CD14-positive monocyte (primary cell): ENCODE measurements around the gene TANGO6. TPM values are rescaled to one million over a fixed set of nuclear protein-coding genes. Genes with fewer than 3 reads are reported as not detected.

Experiments used
- DNase-seq, 3 donors: peaks; one replicate each; pipeline ENCODE4 v3.0.0-alpha.2; 2011 to 2022
- H2AFZ ChIP-seq: 2 replicates; pipeline ENCODE4 v1.6.0; 2012; ENCODE audit warnings: mild to moderate bottlenecking, low read depth, low read length, inconsistent platforms; ENCODE audit not compliant: insufficient read depth, poor library complexity, severe bottlenecking
- H3K27ac ChIP-seq, 2 donors: 1 replicate in 1 of 2; 2 replicates in 1 of 2; pipeline ENCODE4 v1.5.1; 2012 to 2013; ENCODE audit warnings: low read length in 2 of 2, control low read depth in 1 of 2, inconsistent platforms in 1 of 2, low read depth in 1 of 2, mild to moderate bottlenecking in 1 of 2
- H3K27me3 ChIP-seq, 2 donors: one replicate each; pipeline versions ENCODE4 v1.6.0 to v1.6.1; 2011 to 2013; ENCODE audit warnings: low read length in 2 of 2; ENCODE audit not compliant: control insufficient read depth in 2 of 2, insufficient read depth in 2 of 2
- H3K36me3 ChIP-seq, 2 donors: replicated peaks in 1 of 2; 1 replicate in 1 of 2; 2 replicates in 1 of 2; pipeline versions ENCODE4 v1.5.1 to v1.6.1; 2012 to 2013; ENCODE audit warnings: low read length in 2 of 2, control low read depth in 1 of 2, inconsistent platforms in 1 of 2, mild to moderate bottlenecking in 1 of 2; ENCODE audit not compliant: insufficient read depth in 2 of 2, control insufficient read depth in 1 of 2
- H3K4me1 ChIP-seq, 2 donors: 1 replicate in 1 of 2; 2 replicates in 1 of 2; pipeline versions ENCODE4 v1.5.1 to v1.6.1; 2012 to 2013; ENCODE audit warnings: low read length in 2 of 2, control low read depth in 1 of 2, inconsistent platforms in 1 of 2, mild to moderate bottlenecking in 1 of 2, moderate library complexity in 1 of 2; ENCODE audit not compliant: insufficient read depth in 2 of 2, control insufficient read depth in 1 of 2
- H3K4me2 ChIP-seq: replicated peaks from 2 replicates; pipeline ENCODE3; 2012; ENCODE audit warnings: low read length, moderate library complexity, mild to moderate bottlenecking; ENCODE audit not compliant: poor library complexity, severe bottlenecking; ENCODE audit errors: extremely low read depth
- H3K4me3 ChIP-seq, 3 experiments: fragments of 200-600 bp in 1 of 3; sonication (generic) in 1 of 3; replicated peaks in 1 of 3; 1 replicate in 2 of 3; 2 replicates in 1 of 3; pipeline ENCODE4 v1.5.1; 2011 to 2013; ENCODE audit warnings: low read length in 3 of 3, mild to moderate bottlenecking in 3 of 3, control low read depth in 2 of 3, low read depth in 2 of 3, inconsistent platforms in 1 of 3, moderate library complexity in 1 of 3
- H3K79me2 ChIP-seq: 2 replicates; pipeline ENCODE4 v1.6.0; 2012; ENCODE audit warnings: mild to moderate bottlenecking, control low read depth, inconsistent platforms, low read length, moderate library complexity; ENCODE audit not compliant: insufficient read depth
- H3K9ac ChIP-seq: 2 replicates; pipeline ENCODE4 v1.6.0; 2017; ENCODE audit warnings: low read length, mild to moderate bottlenecking; ENCODE audit not compliant: insufficient read depth, poor library complexity, severe bottlenecking
- H3K9me3 ChIP-seq, 2 donors: replicated peaks in 1 of 2; 1 replicate in 1 of 2; 2 replicates in 1 of 2; pipeline versions ENCODE4 v1.5.1 to v1.6.1; 2012 to 2013; ENCODE audit warnings: low read length in 2 of 2, control low read depth in 1 of 2; ENCODE audit not compliant: control insufficient read depth in 1 of 2, insufficient read depth in 1 of 2
- H4K20me1 ChIP-seq: 2 replicates; pipeline ENCODE4 v1.6.0; 2012; ENCODE audit warnings: mild to moderate bottlenecking, low read length, control low read depth, moderate library complexity; ENCODE audit not compliant: insufficient read depth
- H3K27ac Mint-ChIP-seq, 7 donors: one replicate each; pipeline ENCODE4 v1.8.0; 2020; ENCODE audit warnings: mild to moderate bottlenecking in 7 of 7, mixed read lengths in 7 of 7, moderate library complexity in 6 of 7, inconsistent platforms in 2 of 7
- H3K27me3 Mint-ChIP-seq, 3 donors: one replicate each; pipeline ENCODE4 v1.8.0; 2021 to 2022; ENCODE audit warnings: low read depth in 3 of 3, mild to moderate bottlenecking in 3 of 3, mixed read lengths in 3 of 3, moderate library complexity in 3 of 3, inconsistent platforms in 1 of 3
- H3K36me3 Mint-ChIP-seq, 2 donors: one replicate each; pipeline ENCODE4 v1.8.0; 2020; ENCODE audit warnings: mixed read lengths in 2 of 2, inconsistent platforms in 1 of 2, mild to moderate bottlenecking in 1 of 2
- H3K4me1 Mint-ChIP-seq: one replicate; pipeline ENCODE4 v1.8.0; 2020; ENCODE audit warnings: mild to moderate bottlenecking, mixed read lengths
- H3K4me3 Mint-ChIP-seq, 2 donors: one replicate each; pipeline ENCODE4 v1.8.0; 2020; ENCODE audit warnings: mild to moderate bottlenecking in 2 of 2, mixed read lengths in 2 of 2, moderate library complexity in 1 of 2
- H3K9me3 Mint-ChIP-seq, 7 donors: one replicate each; pipeline ENCODE4 v1.8.0; 2020 to 2022; ENCODE audit warnings: mixed read lengths in 7 of 7, mild to moderate bottlenecking in 6 of 7, moderate library complexity in 6 of 7, inconsistent platforms in 2 of 7
- CTCF ChIP-seq: fragments of 200-600 bp; IDR thresholded peaks from one replicate; pipeline ENCODE4 v1.8.0; 2022; ENCODE audit warnings: antibody characterized with exemption, mild to moderate bottlenecking
- WGBS: methylation state at CpG from one replicate; pipeline ENCODE4 v1.1.5; 2013; ENCODE audit warnings: missing lambda C conversion rate; ENCODE audit not compliant: insufficient coverage; 5-methylcytosine and 5-hydroxymethylcytosine counted together
- intact Hi-C, 2 donors: fragments of 100-400 bp; cut with micrococcal nuclease; formaldehyde crosslinking; loops; one replicate each; pipeline versions ENCODE4 v1.15.0 to v1.15.1; 2023
- polyA plus RNA-seq, 3 donors: library from polyadenylated mRNA; depleted of rRNA in 1 of 3; unstranded in 2 of 3; stranded (reverse) in 1 of 3; fragments of 300-500 nt in 2 of 3; fragments of >200 nt in 1 of 3; fragmentation: Illumina TruSeq in 2 of 3; gene quantifications; 1 replicate in 2 of 3; 2 replicates in 1 of 3; pipeline ENCODE4 v1.2.3, GENCODE V29; 2012 to 2021

TANGO6 gene
- polyA plus RNA-seq, 3 donors, result 6.5 to 8.1 (median 7.3) TPM

- Histone ChIP-seq H3K9me3 (no peaks in the 10 kb centered on the region), H3K27ac (peak overlapping the region; percentile 43 to 86), H3K79me2 (peaks cover 14% of the 10 kb centered on the region), H3K36me3 (no peaks in the 10 kb centered on the region), H3K4me1 (peaks cover 15 to 18% of the 10 kb centered on the region in 2 donors), H3K27me3 (no peaks in the 10 kb centered on the region), H2AFZ (peak overlapping the region; percentile 98), H3K4me2 (peak overlapping the region; percentile 87), H4K20me1 (peaks cover 5% of the 10 kb centered on the region), H3K4me3 (peak overlapping the region; percentile 91 to 95 (median 94)), H3K9ac (peak overlapping the region; percentile 88)
- Mint-ChIP-seq H3K27me3 (peaks cover 5 to 19% (median 7%) of the 10 kb centered on the region in 3 donors), H3K9me3 (no peaks in the 10 kb centered on the region), H3K4me1 (peaks cover 28% of the 10 kb centered on the region), H3K36me3 (peaks cover 0 to 7% of the 10 kb centered on the region in 2 donors), H3K4me3 (peak overlapping the region; percentile 91 to 97), H3K27ac (peak overlapping the region in 5 of 7 donors; percentile 80 to 92 (median 90))
- peak in 1 of 3 donors; percentile 7 for DNase-seq
- 0% methylated on average over 1 of the region's 6 CpGs for WGBS
- no peak for TF ChIP-seq CTCF
- intact Hi-C loops, result loop anchor here (2.0 to 10.0 kb wide), 2 partner anchors 309 to 315 kb away; partner anchors contain the start of gene ZFP90 (in 1 of the 2)
Observed at GRCh38 chr16:68844211-68844564, 857 bp downstream of the TANGO6 start.

- Histone ChIP-seq H2AFZ (no peak overlapping the region), H4K20me1 (peaks cover 29% of the 10 kb centered on the region), H3K4me1 (peaks cover 8 to 13% of the 10 kb centered on the region in 2 donors), H3K27ac (no peak overlapping the region), H3K9ac (no peak overlapping the region), H3K4me2 (no peak overlapping the region), H3K27me3 (no peaks in the 10 kb centered on the region), H3K4me3 (no peak overlapping the region), H3K9me3 (no peaks in the 10 kb centered on the region), H3K36me3 (peaks cover 0 to 6% of the 10 kb centered on the region in 2 donors), H3K79me2 (peaks cover 22% of the 10 kb centered on the region)
- peaks cover 26% of the 10 kb centered on the region for H3K4me1 Mint-ChIP-seq
- H3K36me3 Mint-ChIP-seq, result peaks cover 13 to 14% of the 10 kb centered on the region in 2 donors
- H3K27me3 Mint-ChIP-seq, result peaks cover 0 to 7% (median 6%) of the 10 kb centered on the region in 3 donors
- peaks cover 0 to 2% (median 0%) of the 10 kb centered on the region in 7 donors for H3K9me3 Mint-ChIP-seq
- DNase-seq, result no peak
- intact Hi-C loops, result loop anchor here in 1 of 2 donors (10.0 kb wide), 1 partner anchor 314 kb away; the partner anchor contains the start of gene ZFP90
- no peak for TF ChIP-seq CTCF
- 0% methylated on average over 2 of the region's 9 CpGs for WGBS
- no peak overlapping the region for H3K4me3 Mint-ChIP-seq
- H3K27ac Mint-ChIP-seq, result peak overlapping the region in 2 of 7 donors; percentile 7 to 49
Observed at GRCh38 chr16:68848786-68849185, 5.5 kb downstream of the TANGO6 start.
